Liver (tissue), 9 donors: ENCODE results near the gene LEKR1. TPM values are rescaled to one million over a fixed set of nuclear protein-coding genes. Genes with fewer than 3 reads are reported as not detected.

Experiments used
- DNase-seq: peaks from one replicate; pipeline ENCODE4 v3.0.0-alpha.2; 2017; ENCODE audit warnings: low spot score
- H3K27ac ChIP-seq, 2 donors: one replicate each; pipeline ENCODE4 v1.7.0; 2013; ENCODE audit warnings: inconsistent platforms in 2 of 2, low read length in 2 of 2, control low read depth in 1 of 2, low read depth in 1 of 2, mild to moderate bottlenecking in 1 of 2
- H3K27me3 ChIP-seq, 4 donors: one replicate each; pipeline versions ENCODE4 v1.6.1 to v1.7.0; 2013; ENCODE audit warnings: low read length in 3 of 4, inconsistent platforms in 1 of 4, mild to moderate bottlenecking in 1 of 4, moderate library complexity in 1 of 4; ENCODE audit not compliant: control insufficient read depth in 4 of 4, insufficient read depth in 4 of 4
- H3K36me3 ChIP-seq, 4 donors: one replicate each; pipeline versions ENCODE4 v1.6.1 to v1.7.0; 2013; ENCODE audit warnings: low read length in 3 of 4, mild to moderate bottlenecking in 3 of 4, low read depth in 1 of 4, moderate library complexity in 1 of 4; ENCODE audit not compliant: control insufficient read depth in 4 of 4, insufficient read depth in 3 of 4
- H3K4me1 ChIP-seq, 4 donors: one replicate each; pipeline versions ENCODE4 v1.6.1 to v1.7.0; 2013; ENCODE audit warnings: low read length in 3 of 4, mild to moderate bottlenecking in 3 of 4, moderate library complexity in 1 of 4; ENCODE audit not compliant: control insufficient read depth in 4 of 4, insufficient read depth in 4 of 4
- H3K4me3 ChIP-seq, 3 donors: one replicate each; pipeline versions ENCODE4 v1.6.1 to v1.7.0; 2013; ENCODE audit warnings: low read length in 3 of 3, control low read depth in 1 of 3, low read depth in 1 of 3, mild to moderate bottlenecking in 1 of 3
- H3K9ac ChIP-seq, 2 donors: one replicate each; pipeline ENCODE4 v1.7.0; 2013; ENCODE audit warnings: low read length in 2 of 2, mild to moderate bottlenecking in 2 of 2, moderate library complexity in 2 of 2, control low read depth in 1 of 2, low read depth in 1 of 2
- H3K9me3 ChIP-seq, 4 donors: one replicate each; pipeline versions ENCODE4 v1.6.1 to v1.7.0; 2013; ENCODE audit warnings: low read length in 3 of 4; ENCODE audit not compliant: control insufficient read depth in 4 of 4
- ATF3 ChIP-seq: IDR thresholded peaks from 2 replicates; pipeline ENCODE4 v1.6.1; 2016; ENCODE audit warnings: antibody characterized with exemption
- CTCF ChIP-seq: fragments of 150-350 bp; IDR thresholded peaks from 2 replicates; pipeline ENCODE4 v1.5.1; 2017; ENCODE audit warnings: improper control_type of control experiment, low read depth, low read length; ENCODE audit not compliant: missing input control
- FOXA1 ChIP-seq: IDR thresholded peaks from 2 replicates; pipeline ENCODE4 v1.6.1; 2016; ENCODE audit warnings: antibody characterized with exemption
- FOXA2 ChIP-seq: IDR thresholded peaks from 2 replicates; pipeline ENCODE4 v1.6.1; 2016; ENCODE audit warnings: antibody characterized with exemption
- HNF4A ChIP-seq, 2 donors: conservative IDR thresholded peaks; 2 replicates each; pipeline ENCODE4 v1.6.1; 2016; ENCODE audit warnings: antibody characterized with exemption in 2 of 2, mild to moderate bottlenecking in 2 of 2
- HNF4G ChIP-seq: IDR thresholded peaks from 2 replicates; pipeline ENCODE4 v1.6.1; 2016; ENCODE audit warnings: antibody characterized with exemption
- JUND ChIP-seq, 2 donors: IDR thresholded peaks; 2 replicates each; pipeline ENCODE4 v1.6.1; 2016; ENCODE audit warnings: antibody characterized with exemption in 2 of 2
- MAX ChIP-seq: IDR thresholded peaks from 2 replicates; pipeline ENCODE4 v1.6.1; 2016; ENCODE audit warnings: antibody characterized with exemption
- NR2F2 ChIP-seq: IDR thresholded peaks from 2 replicates; pipeline ENCODE4 v1.6.1; 2016; ENCODE audit warnings: antibody characterized with exemption
- RAD21 ChIP-seq, 2 donors: IDR thresholded peaks; 2 replicates each; pipeline ENCODE4 v1.6.1; 2016; ENCODE audit warnings: antibody characterized with exemption in 2 of 2, mild to moderate bottlenecking in 2 of 2
- REST ChIP-seq: IDR thresholded peaks from 2 replicates; pipeline ENCODE4 v1.6.1; 2016; ENCODE audit warnings: antibody characterized with exemption, mild to moderate bottlenecking
- SP1 ChIP-seq: IDR thresholded peaks from 2 replicates; pipeline ENCODE4 v1.6.1; 2018; ENCODE audit warnings: antibody characterized with exemption, mild to moderate bottlenecking
- TAF1 ChIP-seq: conservative IDR thresholded peaks from 2 replicates; pipeline ENCODE4 v1.6.1; 2016; ENCODE audit warnings: antibody characterized with exemption, mild to moderate bottlenecking
- YY1 ChIP-seq: IDR thresholded peaks from 2 replicates; pipeline ENCODE4 v1.6.1; 2016; ENCODE audit warnings: antibody characterized with exemption, mild to moderate bottlenecking
- WGBS: extraction: QIAGEN DNeasy Blood & Tissue Kit; methylation state at CpG from one replicate; pipeline ENCODE4 v1.1.7; 2013; 5-methylcytosine and 5-hydroxymethylcytosine counted together
- polyA plus RNA-seq, 2 donors: library from polyadenylated mRNA; stranded (reverse) in 1 of 2; unstranded in 1 of 2; fragments of 200-250 nt in 1 of 2; fragments of >200 nt in 1 of 2; fragmentation: Nextera tagmentation in 1 of 2; extraction: Ambion mirVana in 1 of 2; gene quantifications; one replicate each; pipeline versions ENCODE4 v1.2.1 to v1.2.3, GENCODE V29; 2013 to 2015
- total RNA-seq, 2 donors: library from RNA; depleted of rRNA; stranded (reverse); fragments of >200 nt; gene quantifications; one replicate each; pipeline ENCODE4 v1.2.3, GENCODE V29; 2014
- donor health status: healthy.
- donor health status: healthy.
- donor health status: healthy.
- donor health status: healthy.
- donor health status: healthy.

The LEKR1 gene
- total and polyA plus RNA-seq, 4 donors = 0.19 to 0.72 (median 0.44) TPM

DNA sequence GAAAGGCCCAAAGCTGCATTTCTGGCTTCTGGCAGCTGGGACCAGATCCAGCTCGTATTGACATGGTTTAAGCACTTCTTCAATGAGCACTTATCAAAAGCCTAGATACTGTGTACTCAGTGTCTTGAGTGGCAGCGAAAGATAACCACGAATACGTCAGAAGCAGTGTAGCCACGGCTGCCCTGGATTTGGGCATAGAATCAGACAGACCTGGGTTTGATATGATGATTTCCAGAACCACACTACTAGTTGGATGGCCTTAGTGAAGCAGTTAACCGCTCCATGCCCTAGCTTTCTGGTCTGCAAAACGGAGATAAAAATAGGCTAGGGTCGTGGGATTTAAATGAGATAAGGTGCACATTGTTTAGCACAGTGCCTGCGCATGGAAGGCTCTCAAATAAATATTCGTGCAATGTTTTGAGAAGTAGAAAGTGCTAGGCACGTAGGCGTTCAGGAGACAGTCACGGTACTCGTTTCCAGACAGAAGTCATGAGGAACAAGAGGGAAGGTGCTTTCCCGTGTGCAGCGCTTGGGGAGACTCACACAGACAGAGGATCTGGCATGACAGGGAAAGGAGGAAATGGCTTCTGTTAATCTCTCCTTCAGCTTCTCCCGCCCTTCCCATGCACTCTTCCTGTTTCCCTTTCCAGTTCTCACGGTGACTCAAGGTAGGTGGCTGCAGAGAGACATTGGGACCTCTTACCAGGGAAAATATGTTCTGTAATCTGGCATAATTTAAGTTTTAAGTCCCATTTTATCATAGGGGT, 263.5 kb downstream of the LEKR1 start:
- no peak for DNase-seq
- peak overlapping the region; percentile 98 to 100 for H3K27ac ChIP-seq
- H3K4me1 ChIP-seq = peaks cover 3 to 39% (median 20%) of the 10 kb centered on the region in 4 donors
- TF ChIP-seq CTCF (no peak), RAD21 (IDR thresholded peaks at IDR 0.05) (no peak), NR2F2 (peak; percentile 63), JUND (IDR thresholded peaks at IDR 0.05) (peak in 1 of 2 donors; percentile 20), FOXA2 (peak; percentile 49)
- 24% methylated on average over 18 of the region's 18 CpGs for WGBS
- no peaks in the 10 kb centered on the region for H3K36me3 ChIP-seq
- no peaks in the 10 kb centered on the region for H3K27me3 ChIP-seq
- H3K9ac ChIP-seq = peak overlapping the region; percentile 85 to 94
- H3K4me3 ChIP-seq = peak overlapping the region; percentile 3 to 42 (median 18)
- no peaks in the 10 kb centered on the region for H3K9me3 ChIP-seq

DNA sequence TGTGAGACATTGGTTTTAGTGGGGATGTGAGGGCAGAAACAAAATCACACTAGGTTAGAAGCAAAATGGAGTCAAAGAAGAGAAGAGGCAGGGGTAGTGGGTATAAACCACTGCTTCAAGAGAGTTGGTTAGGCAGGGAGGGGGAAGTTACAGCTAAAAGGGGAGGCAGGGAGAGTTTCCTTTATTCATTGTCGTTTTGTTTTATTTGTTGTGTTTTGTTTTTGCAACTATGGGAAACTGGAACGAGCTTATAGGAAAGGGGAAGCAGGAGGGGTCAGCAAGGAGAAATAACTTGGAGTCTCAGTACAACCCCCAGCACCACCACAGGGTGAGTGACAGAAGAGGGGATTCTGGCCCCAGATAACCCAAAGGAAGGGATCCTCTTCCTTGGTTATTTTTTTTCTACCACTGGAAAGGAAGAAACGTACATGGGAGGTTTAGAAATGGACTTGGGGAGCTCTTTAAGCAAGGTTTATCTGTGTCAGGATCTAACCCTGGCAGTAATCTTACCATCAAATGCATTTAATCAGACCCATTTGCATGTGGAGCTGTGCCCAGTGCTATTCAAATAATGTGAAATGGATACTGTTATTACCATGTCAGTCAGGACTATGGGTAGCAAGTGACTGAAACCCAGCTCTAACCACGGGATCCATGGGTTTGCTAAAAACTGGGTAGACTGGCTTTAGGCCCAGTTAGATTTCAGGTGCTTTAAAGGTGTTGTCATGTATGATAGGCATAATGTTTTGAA, 265.1 kb downstream of the LEKR1 start:
- Histone ChIP-seq H3K4me3 (no peak overlapping the region), H3K27me3 (no peaks in the 10 kb centered on the region), H3K9ac (no peak overlapping the region), H3K27ac (peak overlapping the region in 1 of 2 donors; percentile 5), H3K36me3 (no peaks in the 10 kb centered on the region), H3K9me3 (no peaks in the 10 kb centered on the region), H3K4me1 (peaks cover 3 to 39% (median 20%) of the 10 kb centered on the region in 4 donors)
- WGBS = 71% methylated on average over 4 of the region's 4 CpGs
- TF ChIP-seq NR2F2 = no peak
- no peak for TF ChIP-seq CTCF
- TF ChIP-seq ATF3 = no peak
- no peak for TF ChIP-seq RAD21 (IDR thresholded peaks at IDR 0.05)
- DNase-seq = no peak

DNA sequence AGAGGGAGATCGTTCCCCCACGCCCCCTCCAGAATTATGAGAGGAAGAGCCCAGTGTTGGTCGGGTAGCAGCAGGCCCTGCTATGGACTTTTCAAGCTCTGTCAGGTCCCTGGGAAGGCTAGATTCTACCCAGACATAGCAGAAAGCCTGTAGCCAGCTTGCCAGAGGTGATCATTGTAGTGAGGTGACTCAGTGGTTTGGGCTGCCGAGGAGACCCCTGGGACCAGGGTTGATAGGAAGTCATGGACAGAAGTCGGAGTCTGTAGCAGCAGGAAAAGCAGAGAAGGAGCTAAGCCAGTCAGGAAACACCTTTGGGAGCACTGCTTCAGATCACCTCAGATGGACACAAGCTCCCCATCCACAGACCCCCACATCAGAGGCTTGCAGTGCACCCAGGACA, 266.1 kb downstream of the LEKR1 start:
- 93% methylated on average over 5 of the region's 5 CpGs for WGBS
- Histone ChIP-seq H3K4me3 (no peak overlapping the region), H3K36me3 (no peaks in the 10 kb centered on the region), H3K9ac (no peak overlapping the region), H3K27ac (peak overlapping the region in 1 of 2 donors; percentile 24), H3K9me3 (no peaks in the 10 kb centered on the region), H3K4me1 (peaks cover 3 to 35% (median 20%) of the 10 kb centered on the region in 4 donors), H3K27me3 (no peaks in the 10 kb centered on the region)
- DNase-seq = no peak
- TF ChIP-seq JUND (IDR thresholded peaks at IDR 0.05) (no peak), MAX (no peak), HNF4G (no peak), HNF4A (conservative IDR thresholded peaks at IDR 0.05) (no peak), FOXA1 (no peak), REST (no peak), TAF1 (no peak), YY1 (no peak), RAD21 (IDR thresholded peaks at IDR 0.05) (no peak), FOXA2 (no peak), ATF3 (no peak), SP1 (no peak), NR2F2 (no peak)
